GM19395 (cell line): ENCODE data around the gene MAP3K8.
A peak's percentile ranks its signal among the peaks of the same experiment; 100 is the strongest.
"Not testable (repeated sequence)": the region's sequence is repeated elsewhere in the genome, so short reads cannot be mapped to it uniquely, and the experiment has no call there.

ENCODE experiments used
- ATAC-seq: cut with Tn5 transposase; IDR thresholded peaks from one replicate; pipeline ENCODE4 v1.9.1; 2021; ENCODE audit warnings: mild to moderate bottlenecking, moderate library complexity; ENCODE audit not compliant: unreplicated experiment

MAP3K8 gene

DNA sequence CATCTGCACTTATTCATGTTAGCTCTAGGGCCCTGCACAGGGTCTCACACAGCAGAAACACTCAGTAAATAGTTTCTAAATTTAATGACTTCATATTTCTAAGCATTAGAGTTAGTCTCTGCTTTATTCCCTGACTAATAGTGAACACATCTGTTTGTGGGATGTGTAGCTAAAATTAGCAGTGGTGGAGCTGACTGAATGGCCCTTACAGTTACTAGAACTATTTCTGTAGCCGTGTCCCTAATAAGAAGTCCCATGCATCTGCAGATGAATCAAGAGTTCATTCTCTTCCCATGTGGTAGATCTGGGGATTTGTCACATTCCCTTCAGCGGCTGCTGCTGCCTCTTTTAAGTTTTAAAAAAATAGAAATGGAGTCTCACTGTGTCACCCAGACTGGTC lies 11.7 kb downstream of the MAP3K8 start:
- ATAC-seq, result no peak

DNA sequence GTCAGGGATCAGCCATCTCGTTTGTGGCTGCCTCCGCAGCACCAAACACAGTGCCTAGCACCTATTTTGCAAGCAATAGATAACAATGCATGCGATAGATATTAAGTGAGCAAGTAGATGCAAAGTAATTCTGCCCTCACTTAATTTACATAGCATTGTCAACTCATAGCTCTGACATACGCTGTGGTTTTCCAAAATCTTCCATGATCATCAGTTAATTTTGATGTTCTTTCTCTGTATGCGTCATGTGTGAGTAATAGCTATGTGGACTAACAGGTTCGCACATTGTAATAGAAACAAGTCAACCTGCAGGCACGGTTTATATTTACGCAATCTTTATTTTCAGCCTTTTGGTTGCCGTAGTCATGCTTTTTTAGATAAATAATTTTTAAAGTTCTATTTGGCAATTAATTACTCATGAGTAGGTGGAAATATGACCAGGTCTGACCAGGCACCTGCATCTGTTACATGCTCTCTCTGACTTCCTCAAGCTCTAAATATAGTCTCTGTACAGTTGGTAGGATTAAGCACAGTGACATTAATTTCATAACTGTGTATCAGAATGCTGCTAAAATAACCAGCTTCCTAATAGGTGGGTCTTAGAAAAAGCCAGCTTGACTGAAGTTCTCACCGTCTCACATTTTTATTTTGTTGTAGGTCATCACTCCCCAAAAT lies 13.3 kb downstream of the MAP3K8 start:
- no peak for ATAC-seq

DNA sequence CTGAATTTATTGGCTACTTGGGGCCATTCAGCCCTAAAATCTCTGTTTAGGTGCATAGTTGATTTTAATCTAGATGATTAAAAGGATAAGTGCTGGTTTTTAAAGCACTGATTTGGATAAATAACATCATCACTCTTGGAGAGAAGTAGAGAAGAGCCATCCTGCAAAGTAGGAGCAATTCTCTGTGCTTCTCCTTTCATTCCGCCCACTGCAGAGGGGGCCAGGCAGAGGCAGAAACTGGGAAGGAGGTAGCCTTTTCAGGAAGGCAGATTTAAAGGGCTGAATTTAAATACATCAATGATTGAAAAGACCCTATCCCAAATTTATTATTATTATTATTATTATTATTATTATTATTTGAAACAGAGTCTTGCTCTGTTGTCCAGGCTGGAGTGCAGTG lies 14.1 kb downstream of the MAP3K8 start:
- no peak for ATAC-seq

DNA sequence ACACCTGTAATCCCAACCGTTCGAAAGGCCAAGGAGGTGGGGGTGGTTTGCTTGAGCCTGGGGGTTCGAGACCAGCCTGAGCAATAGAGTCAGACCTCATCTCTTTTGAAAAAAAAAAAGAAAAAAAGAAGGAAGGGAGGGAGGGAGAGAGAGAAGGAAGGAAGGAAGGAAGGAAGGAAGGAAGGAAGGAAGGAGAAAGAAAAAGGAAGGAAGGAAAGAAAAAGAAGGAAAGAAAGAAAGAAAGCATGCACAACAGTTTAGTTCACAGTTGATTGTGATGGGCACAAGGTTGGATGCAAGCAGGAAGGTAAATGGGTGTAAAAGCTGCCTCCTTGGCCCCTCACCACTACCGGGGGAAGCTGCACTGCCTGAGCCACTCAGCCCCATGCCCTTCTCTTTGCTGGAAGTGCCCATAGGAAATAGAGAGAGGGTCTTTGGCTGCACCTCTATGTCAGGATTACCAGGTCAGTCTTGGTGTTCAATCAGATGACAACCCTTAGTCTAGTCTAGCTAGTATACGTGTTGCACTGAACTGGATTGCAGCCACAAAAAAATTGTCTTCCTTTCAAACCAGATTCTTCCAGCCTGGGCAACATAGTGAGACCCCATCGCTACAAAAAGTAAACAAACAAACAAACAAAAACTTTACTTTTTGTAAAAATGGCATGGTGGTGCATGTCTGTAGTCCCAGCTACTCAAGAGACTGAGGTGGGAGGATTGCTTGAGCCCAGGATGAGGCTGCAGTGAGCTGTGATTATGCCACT lies 20.0 kb downstream of the MAP3K8 start:
- ATAC-seq, result no peak

DNA sequence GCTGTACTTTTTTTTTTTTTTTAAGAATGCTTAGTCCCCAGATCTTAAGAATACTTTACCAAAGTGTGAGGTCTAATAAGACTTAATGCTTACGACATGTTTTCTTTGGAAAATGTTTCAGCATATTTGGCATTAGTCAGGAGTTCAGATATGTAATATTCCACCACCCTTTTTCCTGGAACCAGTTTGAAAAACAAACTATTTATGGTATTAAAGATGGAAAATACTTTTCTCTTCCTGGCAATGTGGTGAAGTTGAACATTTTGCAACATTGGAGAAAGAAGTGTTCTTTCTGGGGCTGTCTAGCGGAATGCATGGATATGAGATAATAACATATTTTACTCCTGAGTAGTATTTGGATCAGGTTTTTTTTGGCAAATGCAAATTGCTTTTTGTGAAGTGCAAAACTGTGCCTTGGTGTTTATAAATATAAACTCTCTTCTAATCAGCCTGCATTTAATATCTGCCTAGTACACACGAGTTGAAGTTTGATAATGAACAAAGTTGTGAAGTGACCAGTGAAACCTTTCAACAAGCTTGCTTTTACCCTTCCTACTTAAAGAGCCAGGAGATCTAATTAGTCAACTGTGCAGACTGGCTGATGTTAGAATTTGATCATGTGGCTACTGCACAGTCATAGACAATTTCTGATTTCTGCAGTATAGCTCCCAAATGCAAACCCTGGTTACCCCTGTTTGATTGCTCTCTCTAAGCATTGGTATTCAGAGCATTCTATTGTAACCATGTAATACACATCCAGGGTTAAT lies 20.9 kb downstream of the MAP3K8 start:
- no peak for ATAC-seq

DNA sequence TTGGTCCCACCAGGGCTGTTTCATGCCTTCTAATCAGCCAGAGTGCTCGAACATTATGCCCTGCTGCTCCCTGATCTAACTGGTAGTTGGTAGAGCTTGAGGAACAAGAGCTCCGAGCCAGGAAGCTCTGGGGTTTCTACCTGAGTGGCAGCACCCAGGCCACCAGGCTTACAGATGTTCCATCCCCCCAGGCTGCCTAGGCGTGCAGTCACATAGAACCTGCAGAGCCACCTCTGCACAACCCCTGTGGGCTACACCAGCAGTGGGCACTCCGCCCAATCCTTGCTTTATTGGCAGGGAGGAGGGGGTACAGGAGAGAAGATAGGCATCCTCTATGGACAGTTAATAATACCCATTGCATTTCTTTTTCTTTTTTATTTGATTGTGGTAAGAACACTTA lies 21.8 kb downstream of the MAP3K8 start:
- ATAC-seq, result peak; percentile 47

DNA sequence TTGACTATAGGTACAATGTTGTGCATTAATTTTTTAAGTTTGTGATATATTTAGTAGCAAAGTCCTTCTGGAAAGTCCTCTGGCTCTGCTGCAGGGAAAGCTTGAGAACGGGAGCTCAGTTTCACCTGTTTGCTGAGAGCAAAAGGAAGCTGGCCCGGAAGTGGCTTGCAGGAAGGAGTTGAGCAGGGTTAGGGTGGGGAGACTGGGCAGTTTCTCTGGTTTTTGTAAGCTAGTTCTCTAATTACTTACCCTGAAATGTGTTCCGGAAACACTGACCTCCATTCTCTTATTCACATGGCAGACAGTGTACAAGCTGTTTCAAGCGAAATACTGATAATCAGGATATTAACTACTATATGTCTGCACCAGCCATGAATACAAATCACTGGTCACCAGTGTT lies 22.3 kb downstream of the MAP3K8 start:
- peak; percentile 85 for ATAC-seq

DNA sequence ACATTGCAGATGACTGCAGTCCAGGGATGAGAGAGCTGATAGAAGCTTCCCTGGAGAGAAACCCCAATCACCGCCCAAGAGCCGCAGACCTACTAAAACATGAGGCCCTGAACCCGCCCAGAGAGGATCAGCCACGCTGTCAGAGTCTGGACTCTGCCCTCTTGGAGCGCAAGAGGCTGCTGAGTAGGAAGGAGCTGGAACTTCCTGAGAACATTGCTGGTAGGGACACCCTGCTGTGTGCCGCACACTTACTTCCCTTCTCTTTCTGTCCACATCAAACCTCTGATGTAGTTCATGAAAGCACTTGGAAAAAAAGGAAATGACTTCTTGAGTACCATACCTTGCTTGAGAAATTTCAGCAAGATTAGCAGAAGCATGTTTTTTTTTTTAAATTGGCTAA lies 25.3 kb downstream of the MAP3K8 start:
- ATAC-seq, result no peak

DNA sequence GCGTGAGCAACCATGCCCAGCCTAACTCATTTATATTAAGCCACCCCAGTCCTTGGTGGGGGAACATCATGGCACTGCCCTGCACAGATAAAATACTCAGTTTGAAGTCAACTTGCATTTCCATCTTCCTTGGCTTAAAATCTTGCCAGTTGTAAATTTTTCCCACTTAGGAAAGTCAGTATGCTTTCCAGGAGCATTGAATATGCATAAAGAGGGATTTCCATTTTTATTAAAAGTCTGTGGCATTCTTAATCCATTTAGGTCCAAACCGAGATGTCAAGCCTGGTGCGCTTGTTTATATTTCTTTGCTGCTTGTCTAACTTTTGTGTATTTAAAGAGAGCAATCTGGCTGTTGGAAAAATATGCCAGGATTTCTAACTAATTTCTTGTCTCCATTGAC lies 26.1 kb downstream of the MAP3K8 start:
- no peak for ATAC-seq

DNA sequence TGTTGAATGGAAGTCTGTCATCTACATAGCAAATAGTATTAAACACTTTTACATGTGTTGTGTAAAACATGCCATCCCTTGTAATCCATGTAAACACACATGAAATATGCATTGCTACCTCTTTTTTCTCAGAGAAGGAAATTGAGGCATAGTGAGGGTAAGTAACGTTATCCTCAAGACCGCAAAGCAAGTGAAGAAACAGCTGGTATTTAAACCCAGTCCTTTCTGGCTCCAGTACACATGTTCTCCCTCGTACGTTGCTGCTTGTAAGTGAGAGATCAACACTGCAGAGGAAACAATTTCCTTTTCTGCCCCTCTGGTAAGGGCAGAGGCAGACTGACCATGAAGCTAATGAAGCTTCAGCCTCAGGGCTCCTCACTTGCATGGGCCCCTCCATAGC lies 28.5 kb downstream of the MAP3K8 start:
- no peak for ATAC-seq

DNA sequence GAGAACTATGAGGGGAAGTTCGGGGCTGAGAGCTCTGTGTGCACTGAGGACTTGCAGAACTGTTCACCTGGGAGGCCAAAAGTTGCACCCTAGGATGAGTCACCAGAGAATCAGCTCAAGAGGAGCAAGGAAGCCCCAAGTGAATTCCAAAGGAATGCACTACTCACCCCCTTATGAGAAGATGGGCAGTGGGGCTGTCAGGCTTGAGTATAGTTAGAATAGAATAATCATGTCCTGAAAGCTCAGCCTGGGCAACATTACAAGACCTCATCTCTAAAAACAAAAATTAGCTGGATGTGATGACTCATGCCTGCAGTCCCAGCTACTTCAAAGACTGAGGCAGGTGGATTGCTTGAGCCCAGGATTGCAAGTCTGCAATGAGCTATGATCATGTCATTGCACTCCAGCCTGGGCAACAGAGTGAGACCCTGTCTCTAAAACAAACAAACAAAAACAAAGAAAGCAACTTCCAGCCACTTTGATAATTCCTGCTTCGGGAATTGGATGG lies 30.0 kb downstream of the MAP3K8 start:
- ATAC-seq, result no peak

DNA sequence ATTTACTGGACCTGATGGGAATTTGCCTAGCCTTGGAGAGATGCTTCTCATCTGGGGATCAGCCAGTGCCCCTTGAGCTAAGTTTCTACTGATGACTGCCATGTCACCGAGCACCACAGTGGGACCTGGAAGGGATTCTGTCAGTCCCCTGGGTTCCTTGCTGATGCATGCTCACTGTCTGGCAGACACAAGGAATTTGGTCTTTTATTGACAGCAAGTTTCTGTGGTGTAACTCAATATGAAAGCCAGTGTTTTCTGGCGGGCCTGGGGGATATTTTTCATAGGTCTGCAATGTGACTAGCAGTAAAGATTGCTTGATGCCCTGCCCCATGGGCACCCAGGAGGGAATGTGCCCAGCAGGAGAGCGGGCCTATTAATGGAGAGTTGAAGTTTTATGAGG lies 30.7 kb downstream of the MAP3K8 start:
- ATAC-seq, result no peak

DNA sequence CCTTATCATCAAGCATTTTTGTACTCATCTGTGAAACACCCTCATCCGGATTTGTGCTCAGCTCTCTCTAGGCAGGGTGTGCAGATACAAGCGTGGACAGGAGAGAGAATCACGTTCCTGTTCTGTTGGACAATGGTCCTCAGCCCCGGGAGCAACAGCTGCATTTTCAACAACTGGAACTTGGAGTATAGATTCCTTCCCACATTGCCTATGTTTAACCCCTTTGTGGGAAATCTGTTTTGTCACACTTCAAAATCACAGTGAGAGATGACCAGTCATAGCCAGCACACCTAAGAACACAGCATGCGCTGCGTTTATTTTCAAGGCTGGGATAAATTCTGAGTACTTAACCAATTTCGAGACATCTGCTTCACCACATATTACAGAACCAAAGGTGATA lies 32.5 kb downstream of the MAP3K8 start:
- ATAC-seq, result no peak

DNA sequence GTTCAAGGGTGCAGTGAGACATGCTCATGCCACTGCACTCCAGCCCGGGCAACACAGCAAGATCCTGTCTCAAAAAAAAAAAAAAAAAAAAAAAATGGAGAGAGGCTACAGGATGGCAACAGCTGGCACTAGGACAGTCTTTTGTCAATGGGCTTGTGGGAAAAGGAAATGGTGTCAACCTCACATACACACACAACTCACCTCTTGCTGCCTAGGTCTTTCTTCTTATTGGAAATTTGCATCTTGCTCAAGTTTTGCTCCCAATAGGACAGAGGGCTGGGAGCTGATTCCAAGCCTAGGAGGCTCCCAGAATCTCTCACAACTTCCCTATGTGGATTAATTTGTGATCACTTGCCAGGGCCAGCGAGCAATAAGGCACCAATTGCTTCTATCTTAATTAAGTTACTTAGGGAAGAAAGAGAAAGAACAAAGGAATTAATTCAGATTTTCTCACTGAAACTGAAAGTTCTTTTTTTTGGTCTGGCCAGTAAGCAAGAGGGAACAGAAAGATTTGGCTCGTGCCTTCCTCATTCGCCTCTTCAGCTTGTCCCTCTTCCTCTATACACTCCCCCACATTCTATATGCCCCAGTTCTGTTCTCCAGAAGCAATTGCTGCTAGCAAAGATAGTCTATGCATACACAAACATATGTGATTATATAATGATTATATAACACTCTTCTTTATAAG lies 33.8 kb downstream of the MAP3K8 start:
- ATAC-seq, result peak; percentile 86

DNA sequence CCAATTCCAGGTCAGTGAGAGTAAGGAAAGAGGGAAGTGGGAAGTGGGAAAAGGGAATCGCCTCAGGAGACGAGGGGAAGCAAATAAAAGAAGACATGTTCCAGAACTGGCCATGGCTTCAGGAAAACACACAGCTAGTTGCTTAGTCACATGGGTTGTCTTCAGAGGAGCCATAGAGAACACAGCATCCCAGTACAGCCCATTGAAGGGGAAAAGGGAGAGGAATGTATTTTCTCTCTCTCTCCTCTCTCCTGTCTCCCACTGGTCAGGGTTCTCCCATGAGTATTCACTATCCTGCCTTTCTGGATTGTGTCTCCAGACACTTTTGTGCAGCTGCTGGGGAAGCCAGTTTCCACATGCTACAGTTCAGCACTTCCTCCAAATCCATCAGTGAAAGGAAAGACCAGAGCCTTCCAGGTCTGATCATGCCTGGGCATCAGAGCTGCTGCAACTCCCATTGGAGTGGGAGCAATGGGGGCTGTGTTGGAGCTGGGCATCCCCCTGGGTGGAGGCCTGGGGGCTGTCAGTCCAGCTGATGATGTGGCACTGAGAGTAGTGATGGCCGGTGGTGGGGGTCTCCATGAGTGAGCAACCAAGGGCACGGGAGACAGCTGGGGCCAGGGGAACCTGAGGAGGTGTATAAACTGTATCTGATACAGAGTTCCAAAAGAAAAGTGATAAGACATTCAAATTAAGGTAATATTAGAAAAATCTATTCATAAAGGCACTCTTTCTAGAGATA lies 38.6 kb downstream of the MAP3K8 start:
- no peak for ATAC-seq

DNA sequence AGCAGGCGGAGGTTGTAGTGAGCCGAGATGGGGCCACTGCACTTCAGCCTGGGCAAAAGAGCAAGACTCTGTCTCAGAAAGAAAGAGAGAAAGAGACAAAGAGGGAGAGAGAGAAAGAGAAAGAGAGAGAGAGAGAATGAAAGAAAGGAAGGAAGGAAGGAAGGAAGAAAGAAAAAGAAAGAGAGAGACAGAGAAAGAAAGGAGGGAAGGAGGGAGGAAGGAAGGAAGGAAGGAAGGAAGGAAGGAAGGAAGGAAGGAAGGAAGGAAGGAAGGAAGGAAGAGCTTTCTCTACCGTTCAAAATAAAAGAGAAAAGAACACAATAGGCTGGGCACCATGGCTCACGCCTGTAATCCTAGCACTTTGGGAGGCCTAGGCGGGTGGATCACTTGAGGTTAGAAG lies 41.5 kb downstream of the MAP3K8 start:
- not testable (repeated sequence) for ATAC-seq

DNA sequence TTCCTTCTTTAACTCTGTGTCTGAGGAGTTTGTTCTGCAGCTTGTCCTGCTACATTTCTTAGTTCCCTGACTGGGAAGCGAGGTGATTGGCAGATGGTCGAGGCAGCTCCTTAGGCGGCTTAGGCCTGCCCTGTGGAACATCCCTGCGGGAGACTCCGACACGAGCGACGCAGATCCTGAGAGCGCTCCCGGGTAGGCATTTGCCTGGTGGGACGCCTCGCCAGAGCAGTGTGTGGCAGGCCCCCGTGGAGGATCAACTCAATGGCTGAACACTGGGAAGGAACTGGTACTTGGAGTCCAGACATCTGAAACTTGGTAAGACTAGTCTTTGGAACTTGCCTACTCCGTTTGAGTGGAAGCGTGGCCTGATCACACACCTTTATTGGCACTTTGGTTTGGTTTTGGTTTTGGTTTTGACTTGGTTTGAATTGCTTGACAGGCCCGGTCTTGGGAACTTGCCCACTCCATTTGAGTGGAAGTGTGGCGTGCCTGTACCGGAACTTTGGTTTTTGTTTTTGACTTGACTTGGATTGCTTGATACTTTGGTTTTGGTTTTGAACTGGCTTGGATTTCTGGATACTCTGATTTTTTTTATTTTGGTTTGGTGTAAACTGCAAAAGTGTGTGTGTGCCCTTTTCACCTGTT lies 42.6 kb downstream of the MAP3K8 start:
- no peak for ATAC-seq

DNA sequence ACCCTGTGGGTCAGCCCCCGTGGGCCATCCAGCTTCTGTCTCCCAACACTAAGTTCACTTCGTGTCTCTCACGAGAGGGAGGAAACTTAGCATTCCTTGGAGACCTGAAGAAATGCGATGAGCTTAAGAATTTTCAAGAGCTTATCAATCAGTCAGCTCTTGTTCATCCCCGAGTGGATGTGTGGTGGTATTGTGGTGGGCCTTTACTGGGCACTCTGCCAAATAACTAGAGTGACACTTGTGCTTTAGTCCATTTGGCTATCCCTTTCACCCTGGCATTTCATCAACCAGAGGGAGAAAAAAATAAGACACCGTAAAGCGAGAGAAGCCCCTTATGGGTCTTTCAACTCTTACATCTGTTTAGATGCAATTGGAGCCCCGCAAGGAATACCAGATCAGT lies 45.5 kb downstream of the MAP3K8 start:
- not testable (repeated sequence) for ATAC-seq

DNA sequence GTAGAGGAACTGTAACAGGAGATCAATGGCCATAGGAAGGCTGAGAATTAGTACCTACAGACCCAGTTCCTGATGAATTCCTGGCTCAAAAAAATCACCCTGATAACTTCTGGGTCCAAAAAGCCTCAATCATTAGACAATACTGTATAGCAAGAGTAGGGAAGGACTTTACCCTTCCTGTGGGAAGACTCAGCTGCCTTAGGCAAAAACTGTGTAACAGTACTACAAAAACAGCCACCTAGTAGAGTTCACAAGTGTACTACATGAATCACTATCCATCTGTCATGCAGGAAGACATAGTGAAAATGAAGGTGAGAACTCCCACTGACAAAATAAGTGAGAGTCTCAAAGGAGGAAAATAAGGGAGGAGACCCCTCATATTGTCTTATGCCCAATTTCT lies 47.6 kb downstream of the MAP3K8 start:
- ATAC-seq, result no peak

DNA sequence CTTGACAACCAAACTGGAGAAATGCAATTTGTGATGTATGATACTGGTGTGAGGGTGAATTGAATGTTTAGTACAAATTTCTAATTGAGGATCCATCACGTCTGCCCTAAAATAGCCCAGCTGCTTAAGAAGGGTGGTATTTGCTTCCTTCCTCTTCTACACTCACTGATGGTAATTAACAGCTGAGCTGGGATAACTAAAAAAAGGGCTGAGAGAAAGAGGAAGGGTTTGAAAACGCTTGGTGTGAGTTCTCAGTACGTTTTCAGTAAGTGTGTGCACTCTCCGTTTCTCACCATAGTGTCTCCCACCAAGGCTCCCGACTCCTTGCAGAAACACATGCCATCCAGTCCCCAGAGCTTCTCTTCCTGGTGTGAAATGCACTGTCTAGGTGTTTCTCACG lies 54.3 kb downstream of the MAP3K8 start:
- ATAC-seq, result peak; percentile 53
